Pancreas (tissue), 10 donors: ENCODE results near the gene PSME2. TPM values are rescaled to one million over a fixed set of nuclear protein-coding genes. Genes with fewer than 3 reads are reported as not detected.
A peak's percentile ranks its signal among the peaks of the same experiment; 100 is the strongest.

Experiments used
- ATAC-seq, 4 donors: fragments of 200-7000 bp; cut with Tn5 transposase; one replicate each; pipeline versions ENCODE4 v1.8.0 to v1.9.1; 2020; ENCODE audit warnings: mild to moderate bottlenecking in 4 of 4, moderate library complexity in 4 of 4
- DNase-seq, 6 donors: peaks; one replicate each; pipeline ENCODE4 v3.0.0-alpha.2; 2020
- FAIRE-seq: peaks from 2 replicates; lab custom pipeline; 2012; peaks lifted over from hg19 to GRCh38; lab: Jason Lieb, UNC
- H3K27ac ChIP-seq, 4 donors: fragments of 200-600 bp; sonication (generic); 1 replicate in 3 of 4; 2 replicates in 1 of 4; pipeline versions ENCODE4 v1.5.0 to v1.8.0; 2020
- H3K27me3 ChIP-seq, 4 donors: fragments of 200-600 bp; one replicate each; pipeline ENCODE4 v1.8.0; 2021
- H3K36me3 ChIP-seq, 3 donors: fragments of 200-600 bp; sonication (generic) in 1 of 3; one replicate each; pipeline versions ENCODE4 v1.5.0 to v1.8.0; 2020 to 2021
- H3K4me1 ChIP-seq, 3 donors: fragments of 200-600 bp; one replicate each; pipeline ENCODE4 v1.8.0; 2021
- H3K4me3 ChIP-seq, 4 donors: fragments of 200-600 bp; sonication (generic) in 2 of 4; one replicate each; pipeline versions ENCODE4 v1.5.0 to v1.8.0; 2020 to 2021
- H3K9me3 ChIP-seq, 4 donors: fragments of 200-600 bp; one replicate each; pipeline ENCODE4 v1.8.0; 2021
- CTCF ChIP-seq, 4 donors: fragments of 200-600 bp; sonication (generic) in 3 of 4; IDR thresholded peaks; one replicate each; pipeline versions ENCODE4 v1.5.0 to v1.8.0; 2021; ENCODE audit warnings: antibody characterized with exemption in 4 of 4
- WGBS, 2 donors: extraction: QIAGEN DNeasy Blood & Tissue Kit; methylation state at CpG; one replicate each; pipeline ENCODE4 v1.1.7; 2013; 5-methylcytosine and 5-hydroxymethylcytosine counted together
- intact Hi-C, 3 donors: fragments of 100-400 bp; cut with DNase I; formaldehyde crosslinking; loops; one replicate each; pipeline versions ENCODE4 v1.11.1 to v1.14.2; 2022
- microRNA-seq, 2 donors: library from miRNA; unstranded; fragments of <30 nt; microRNA quantifications; one replicate each; pipeline versions ENCODE4 to v1.1.0, GENCODE V29; 2019 to 2020
- polyA plus RNA-seq, 2 donors: library from polyadenylated mRNA; stranded (reverse); fragments of 200-250 nt; gene quantifications; one replicate each; pipeline ENCODE4 v1.2.3, GENCODE V29; 2013
- total RNA-seq, 6 donors: library from RNA; stranded (reverse); fragmentation: NEBNext Ultra II Directional in 4 of 6; extraction: Animal tissue kit (Norgen Biotek cat#: 25700) in 4 of 6; gene quantifications; one replicate each; pipeline versions ENCODE4 v1.2.1 to v1.2.4, GENCODE V29; 2021 to 2023
- donor health status: healthy with polysubstance abuse.
- donor health status: DM: no; HTN: no; CAD: no; lungs with moderate emphysema.
- donor health status: DM: no; HTN: no; CAD: no.
- donor health status: control.
- donor health status: control.
- donor health status: Bipolar disorder and iron deficiency.
- donor health status: DM: yes; HTN: yes; CAD: no.
- donor health status: DM: no; HTN: no; CAD: no.
- donor health status: DM: no; HTN: no; CAD: no.
- donor health status: DM: yes; HTN: yes; CAD: no.

The PSME2 gene
- total and polyA plus RNA-seq, 8 donors, result 33.9 to 285 (median 77.9) TPM

GRCh38 chr14:24093901-24094840 lies 52.2 kb downstream of the PSME2 start, which contains the start of gene PCK2:
TSS of gene PCK2 (plus strand) at chr14:24094311. CDS start at chr14:24094406, 95 bp downstream.
- Histone ChIP-seq H3K36me3 (no peaks in the 10 kb centered on the region), H3K4me1 (peaks cover 10 to 27% (median 14%) of the 10 kb centered on the region in 3 donors), H3K27me3 (no peaks in the 10 kb centered on the region), H3K9me3 (no peaks in the 10 kb centered on the region), H3K4me3 (peak within 1 kb of the TSS; percentile 75 to 94 (median 84)), H3K27ac (peak within 1 kb of the TSS; percentile 91 to 96 (median 94))
- TF ChIP-seq CTCF (IDR thresholded peaks at IDR 0.05), result no peak
- DNase-seq (peak; percentile 92 to 98 (median 94)), FAIRE-seq (no peak), ATAC-seq (peak; percentile 84 to 90 (median 88))
- WGBS, 2 donors, result 0 to 1% methylated on average over 49 to 68 of the region's 68 CpGs
- intact Hi-C loops, result loop anchor here in 2 of 3 donors (5.0 kb wide), 1 partner anchor 37 kb away; no protein-coding TSS in a partner anchor

Small RNA genes within 50 kb of the gene (microRNA-seq; reads per million reads assigned to microRNA genes)
- gene MIR7703, result 0 to 0.59 reads per million in 2 donors

Other genes with a start within 250 kb of the PSME2 start
Only the 30 nearest of the 31 such genes appear.
- 10 to 100 TPM; 10.8 to 24.8 (median 12.7) TPM for gene DHRS4, start 192.8 kb downstream of the PSME2 start, total RNA-seq
- gene DHRS4, start 192.8 kb downstream of the PSME2 start, polyA plus RNA-seq, result 10 to 100 TPM; 26.4 to 27.7 TPM
- gene DHRS4L2, start 157.7 kb downstream of the PSME2 start, total RNA-seq, result 10 to 100 TPM; 10.3 to 16.2 (median 11.5) TPM
- gene DHRS4L2, start 157.7 kb downstream of the PSME2 start, polyA plus RNA-seq, result 10 to 100 TPM; 20.2 to 35.0 TPM
- under 1 TPM; 0.31 to 1.00 (median 0.71) TPM for gene CARMIL3, start 94.6 kb downstream of the PSME2 start, total RNA-seq
- gene CARMIL3, start 94.6 kb downstream of the PSME2 start, polyA plus RNA-seq, result 1 to 10 TPM; 2.7 to 4.0 TPM
- not detected for gene CPNE6, start 75.0 kb downstream of the PSME2 start, total RNA-seq
- gene CPNE6, start 75.0 kb downstream of the PSME2 start, polyA plus RNA-seq, result under 1 TPM in 1 of 2 donors, not detected in 1; 0.07 TPM
- gene PCK2, start 52.3 kb downstream of the PSME2 start, total RNA-seq, result 100 to 1,000 TPM in 1 of 6 donors, 10 to 100 TPM in 5; 18.6 to 146 (median 23.1) TPM
- 10 to 100 TPM; 12.8 to 20.3 TPM for gene PCK2, start 52.3 kb downstream of the PSME2 start, polyA plus RNA-seq
- 10 to 100 TPM; 50.1 to 78.9 (median 60.3) TPM for gene DCAF11, start 31.8 kb downstream of the PSME2 start, total RNA-seq
- gene DCAF11, start 31.8 kb downstream of the PSME2 start, polyA plus RNA-seq, result 10 to 100 TPM; 34.2 to 41.6 TPM
- gene NRL, start 31.7 kb downstream of the PSME2 start, total RNA-seq, result 1 to 10 TPM in 3 of 6 donors, under 1 TPM in 3; 0.37 to 2.4 (median 1.1) TPM
- gene NRL, start 31.7 kb downstream of the PSME2 start, polyA plus RNA-seq, result 1 to 10 TPM; 2.3 TPM
- gene FITM1, start 16.0 kb downstream of the PSME2 start, total RNA-seq, result 10 to 100 TPM in 1 of 6 donors, 1 to 10 TPM in 5; 2.7 to 12.0 (median 4.0) TPM
- gene FITM1, start 16.0 kb downstream of the PSME2 start, polyA plus RNA-seq, result 10 to 100 TPM in 1 of 2 donors, 1 to 10 TPM in 1; 3.4 to 11.1 TPM
- gene PSME1, start 10.4 kb downstream of the PSME2 start, total RNA-seq, result 100 to 1,000 TPM in 2 of 6 donors, 10 to 100 TPM in 4; 46.4 to 107 (median 68.8) TPM
- gene PSME1, start 10.4 kb downstream of the PSME2 start, polyA plus RNA-seq, result 100 to 1,000 TPM in 1 of 2 donors, 10 to 100 TPM in 1; 88.9 to 132 TPM
- gene EMC9, start 5.0 kb downstream of the PSME2 start, total RNA-seq, result 10 to 100 TPM in 5 of 6 donors, 1 to 10 TPM in 1; 8.1 to 18.8 (median 13.5) TPM
- 10 to 100 TPM; 52.4 to 72.6 TPM for gene EMC9, start 5.0 kb downstream of the PSME2 start, polyA plus RNA-seq
- gene RNF31, start 888 bp upstream of the PSME2 start, total RNA-seq, result 10 to 100 TPM; 25.8 to 44.2 (median 37.1) TPM
- 100 to 1,000 TPM; 124 to 169 TPM for gene RNF31, start 888 bp upstream of the PSME2 start, polyA plus RNA-seq
- gene IRF9, start 14.7 kb upstream of the PSME2 start, total RNA-seq, result 10 to 100 TPM; 20.3 to 60.7 (median 27.9) TPM
- gene IRF9, start 14.7 kb upstream of the PSME2 start, polyA plus RNA-seq, result 10 to 100 TPM; 50.7 to 60.8 TPM
- gene REC8, start 25.5 kb upstream of the PSME2 start, total RNA-seq, result 1 to 10 TPM; 3.5 to 9.9 (median 4.5) TPM
- 10 to 100 TPM; 22.8 to 41.1 TPM for gene REC8, start 25.5 kb upstream of the PSME2 start, polyA plus RNA-seq
- 10 to 100 TPM; 24.6 to 62.0 (median 31.0) TPM for gene IPO4, start 42.2 kb upstream of the PSME2 start, total RNA-seq
- gene IPO4, start 42.2 kb upstream of the PSME2 start, polyA plus RNA-seq, result 10 to 100 TPM; 21.3 to 29.4 TPM
- 10 to 100 TPM; 29.2 to 46.8 (median 38.4) TPM for gene TM9SF1, start 48.8 kb upstream of the PSME2 start, total RNA-seq
- 10 to 100 TPM; 20.5 to 34.4 TPM for gene TM9SF1, start 48.8 kb upstream of the PSME2 start, polyA plus RNA-seq
- gene TSSK4, start 59.1 kb upstream of the PSME2 start, total RNA-seq, result under 1 TPM in 5 of 6 donors, not detected in 1; 0.16 to 0.66 (median 0.40) TPM
- gene TSSK4, start 59.1 kb upstream of the PSME2 start, polyA plus RNA-seq, result under 1 TPM; 0.14 to 0.46 TPM
- gene CHMP4A, start 66.9 kb upstream of the PSME2 start, total RNA-seq, result 10 to 100 TPM; 16.3 to 31.2 (median 22.4) TPM
- 10 to 100 TPM; 35.4 to 79.9 TPM for gene CHMP4A, start 66.9 kb upstream of the PSME2 start, polyA plus RNA-seq
- gene MDP1, start 69.5 kb upstream of the PSME2 start, total RNA-seq, result 10 to 100 TPM in 2 of 6 donors, 1 to 10 TPM in 4; 7.8 to 11.9 (median 9.3) TPM
- 10 to 100 TPM; 20.4 to 31.7 TPM for gene MDP1, start 69.5 kb upstream of the PSME2 start, polyA plus RNA-seq
- 10 to 100 TPM; 32.5 to 65.1 (median 46.9) TPM for gene NEDD8, start 85.8 kb upstream of the PSME2 start, total RNA-seq
- gene NEDD8, start 85.8 kb upstream of the PSME2 start, polyA plus RNA-seq, result 100 to 1,000 TPM in 1 of 2 donors, 10 to 100 TPM in 1; 62.8 to 118 TPM
- 10 to 100 TPM; 24.3 to 37.0 (median 28.6) TPM for gene GMPR2, start 86.3 kb upstream of the PSME2 start, total RNA-seq
- gene GMPR2, start 86.3 kb upstream of the PSME2 start, polyA plus RNA-seq, result 10 to 100 TPM; 23.6 to 48.1 TPM
- gene TINF2, start 96.0 kb upstream of the PSME2 start, total RNA-seq, result 10 to 100 TPM; 32.1 to 42.6 (median 34.4) TPM
- gene TINF2, start 96.0 kb upstream of the PSME2 start, polyA plus RNA-seq, result 10 to 100 TPM; 23.8 to 43.8 TPM
- 1 to 10 TPM; 1.2 to 3.8 (median 2.2) TPM for gene TGM1, start 116.6 kb upstream of the PSME2 start, total RNA-seq
- 1 to 10 TPM; 4.8 to 5.4 TPM for gene TGM1, start 116.6 kb upstream of the PSME2 start, polyA plus RNA-seq
- gene RABGGTA, start 125.0 kb upstream of the PSME2 start, total RNA-seq, result 10 to 100 TPM; 15.4 to 21.0 (median 18.2) TPM
- gene RABGGTA, start 125.0 kb upstream of the PSME2 start, polyA plus RNA-seq, result 10 to 100 TPM; 49.1 to 51.5 TPM
- 10 to 100 TPM in 3 of 6 donors, 1 to 10 TPM in 3; 6.1 to 15.3 (median 11.2) TPM for gene DHRS1, start 153.2 kb upstream of the PSME2 start, total RNA-seq
- 10 to 100 TPM; 18.9 to 21.1 TPM for gene DHRS1, start 153.2 kb upstream of the PSME2 start, polyA plus RNA-seq
- gene NOP9, start 153.2 kb upstream of the PSME2 start, total RNA-seq, result 10 to 100 TPM in 4 of 6 donors, 1 to 10 TPM in 2; 8.8 to 13.9 (median 11.3) TPM
- 1 to 10 TPM; 6.2 to 8.7 TPM for gene NOP9, start 153.2 kb upstream of the PSME2 start, polyA plus RNA-seq
- 10 to 100 TPM in 3 of 6 donors, 1 to 10 TPM in 3; 6.3 to 11.3 (median 9.4) TPM for gene CIDEB, start 161.4 kb upstream of the PSME2 start, total RNA-seq
- gene CIDEB, start 161.4 kb upstream of the PSME2 start, polyA plus RNA-seq, result 10 to 100 TPM in 1 of 2 donors, 1 to 10 TPM in 1; 9.2 to 15.0 TPM
- 1 to 10 TPM; 1.5 to 3.0 (median 2.2) TPM for gene LTB4R2, start 163.5 kb upstream of the PSME2 start, total RNA-seq
- gene LTB4R2, start 163.5 kb upstream of the PSME2 start, polyA plus RNA-seq, result 1 to 10 TPM in 1 of 2 donors, under 1 TPM in 1; 0.73 to 3.1 TPM
- gene LTB4R, start 164.9 kb upstream of the PSME2 start, total RNA-seq, result 1 to 10 TPM; 1.9 to 3.2 (median 2.3) TPM
- gene LTB4R, start 164.9 kb upstream of the PSME2 start, polyA plus RNA-seq, result 10 to 100 TPM; 13.0 to 15.5 TPM
- gene ADCY4, start 188.5 kb upstream of the PSME2 start, total RNA-seq, result 10 to 100 TPM in 1 of 6 donors, 1 to 10 TPM in 5; 3.2 to 10.6 (median 5.1) TPM
- gene ADCY4, start 188.5 kb upstream of the PSME2 start, polyA plus RNA-seq, result 10 to 100 TPM; 33.8 to 59.3 TPM
- gene RIPK3, start 193.4 kb upstream of the PSME2 start, total RNA-seq, result 10 to 100 TPM in 1 of 6 donors, 1 to 10 TPM in 5; 3.9 to 12.1 (median 5.7) TPM
- 10 to 100 TPM; 12.9 to 13.0 TPM for gene RIPK3, start 193.4 kb upstream of the PSME2 start, polyA plus RNA-seq